GM19238 (cell line): ENCODE results near the gene TMC4.

Experiments
- DNase-seq: peaks from one replicate; pipeline ENCODE4 v3.0.0; 2011; ENCODE audit warnings: low spot score; ENCODE audit not compliant: insufficient read length

TMC4 gene

GRCh38 chr19:54154603-54155345 lies 18.2 kb downstream of the TMC4 start:
- DNase-seq, result no peak

- no peak for DNase-seq
Observed at GRCh38 chr19:54153731-54154326, 19.1 kb downstream of the TMC4 start.

- no peak for DNase-seq
Observed at GRCh38 chr19:54152878-54153524, 20.0 kb downstream of the TMC4 start.

GRCh38 chr19:54152267-54152666 lies 20.7 kb downstream of the TMC4 start:
- no peak for DNase-seq

GRCh38 chr19:54151362-54152035 lies 21.5 kb downstream of the TMC4 start:
- no peak for DNase-seq

- DNase-seq, result no peak
Observed at GRCh38 chr19:54149021-54149812, 23.7 kb downstream of the TMC4 start.

- DNase-seq, result no peak
Observed at GRCh38 chr19:54148158-54148557, 24.8 kb downstream of the TMC4 start.

- DNase-seq, result no peak
Observed at GRCh38 chr19:54147676-54148075, 25.3 kb downstream of the TMC4 start.

- DNase-seq, result no peak
Observed at GRCh38 chr19:54145541-54146158, 27.3 kb downstream of the TMC4 start.

GRCh38 chr19:54142166-54142780 lies 30.7 kb downstream of the TMC4 start:
- DNase-seq, result no peak

- no peak for DNase-seq
Observed at GRCh38 chr19:54141356-54141755, 31.6 kb downstream of the TMC4 start.

- DNase-seq, result no peak
Observed at GRCh38 chr19:54138489-54139256, 34.3 kb downstream of the TMC4 start.

- DNase-seq, result peak; percentile 51
Observed at GRCh38 chr19:54137699-54138488, 35.1 kb downstream of the TMC4 start, which contains the start of gene CNOT3. Gene CNOT3, plus strand, starts transcription at chr19:54137762. Its CDS starts 5,217 bp downstream, at chr19:54142979.

GRCh38 chr19:54136864-54137698 lies 35.9 kb downstream of the TMC4 start:
- DNase-seq, result peak; percentile 99

- no peak for DNase-seq
Observed at GRCh38 chr19:54136086-54136863, 36.7 kb downstream of the TMC4 start.

GRCh38 chr19:54133957-54134590 lies 38.9 kb downstream of the TMC4 start:
- DNase-seq, result no peak
